ENCODE data around the gene AKR7A2. TPM values are rescaled to one million over a fixed set of nuclear protein-coding genes. Genes with fewer than 3 reads are reported as not detected.

AKR7A2 gene
- total and polyA plus RNA-seq, 2 experiments from 2014 or later: 20.8 to 53.6 TPM

GRCh38 chr1:19258353-19258752 lies 53.6 kb downstream of the AKR7A2 start:
- Mint-ChIP-seq H3K4me3 (no peak overlapping the region), H3K9me3 (no peaks in the 10 kb centered on the region)

More at GRCh38 chr1:19258353-19258752, 53.6 kb downstream of the AKR7A2 start:
- H4K20me1 ChIP-seq (replicated peaks; ENCODE audit: insufficient read depth): peaks cover 20% of the 10 kb centered on the region
- TF ChIP-seq EZH2phosphoT487 (IDR thresholded peaks at IDR 0.05; ENCODE audit: unreplicated experiment) (no peak), ZNF462 (CRISPR knock-in tag; IDR thresholded peaks at IDR 0.05) (no peak), STAT1 (IDR thresholded peaks at IDR 0.05; ENCODE audit: unreplicated experiment) (no peak), NANOG (IDR thresholded peaks at IDR 0.05; ENCODE audit: borderline replicate concordance) (no peak), CTCF (conservative IDR thresholded peaks at IDR 0.05; ENCODE audit: low read depth in 2 of 2) (no peak), ZNF114 (CRISPR knock-in tag; IDR thresholded peaks at IDR 0.05) (no peak), ZNF331 (CRISPR knock-in tag; IDR thresholded peaks at IDR 0.05; ENCODE audit: low read depth) (no peak), CREB1 (CRISPR knock-in tag; IDR thresholded peaks at IDR 0.05; ENCODE audit: low read depth) (no peak), EZH2 (IDR thresholded peaks at IDR 0.05; ENCODE audit: low read depth, unreplicated experiment) (no peak), REST (IDR thresholded peaks at IDR 0.05; ENCODE audit: unreplicated experiment) (no peak), POLR2AphosphoS5 (IDR thresholded peaks at IDR 0.05; ENCODE audit: low read depth) (no peak), ETS1 (IDR thresholded peaks at IDR 0.05) (no peak), JUNB (IDR thresholded peaks at IDR 0.05; ENCODE audit: unreplicated experiment) (no peak)
- DNase-seq (ENCODE audit: low spot score) (no peak), ATAC-seq (no peak)
- 0 out of 2 replicates have a peak, but pooled peaks cover 10% of the 10 kb centered on the region for H3F3A ChIP-seq (replicated peaks; ENCODE audit: low read depth)
- H3K27ac ChIP-seq (ENCODE audit: low read depth): no peak overlapping the region
- H3K4me1 ChIP-seq (ENCODE audit: insufficient read depth): no peaks in the 10 kb centered on the region
- H3K27me3 ChIP-seq (ENCODE audit: insufficient read depth): no peaks in the 10 kb centered on the region
- Mint-ChIP-seq H3K27ac (no peak overlapping the region), H3K4me1 (peaks cover 6% of the 10 kb centered on the region), H3K36me3 (ENCODE audit: low read depth) (peaks cover 68% of the 10 kb centered on the region), H3K27me3 (ENCODE audit: insufficient read depth, low read depth, poor library complexity) (peaks cover 21% of the 10 kb centered on the region)
- H3K79me2 ChIP-seq (replicated peaks; ENCODE audit: insufficient read depth): peaks cover 31% of the 10 kb centered on the region
- no peak overlapping the region for H3K4me3 ChIP-seq
- no peaks in the 10 kb centered on the region for H3K9me2 ChIP-seq (ENCODE audit: insufficient read depth)
- H3K4me2 ChIP-seq: no peak overlapping the region
- no peak overlapping the region for H2AFZ ChIP-seq
- H3K36me3 ChIP-seq (ENCODE audit: insufficient read depth): peaks cover 33% of the 10 kb centered on the region
